AG10803 (cell line): ENCODE results near the gene TMEM187.

Experiments used
- DNase-seq: peaks from one replicate; pipeline ENCODE4 v3.0.0; 2010; ENCODE audit warnings: low read depth
- H3K4me3 ChIP-seq: 2 replicates; pipeline ENCODE4 v1.5.1; 2011; ENCODE audit warnings: mild to moderate bottlenecking, low read length, control low read depth
- TF ChIP-seq, protein P1 (sequence below): conservative IDR thresholded peaks from 2 replicates; pipeline ENCODE4 v1.5.1; 2011; ENCODE audit warnings: mild to moderate bottlenecking, low read length, control low read depth, inconsistent platforms

TMEM187 gene

DNA sequence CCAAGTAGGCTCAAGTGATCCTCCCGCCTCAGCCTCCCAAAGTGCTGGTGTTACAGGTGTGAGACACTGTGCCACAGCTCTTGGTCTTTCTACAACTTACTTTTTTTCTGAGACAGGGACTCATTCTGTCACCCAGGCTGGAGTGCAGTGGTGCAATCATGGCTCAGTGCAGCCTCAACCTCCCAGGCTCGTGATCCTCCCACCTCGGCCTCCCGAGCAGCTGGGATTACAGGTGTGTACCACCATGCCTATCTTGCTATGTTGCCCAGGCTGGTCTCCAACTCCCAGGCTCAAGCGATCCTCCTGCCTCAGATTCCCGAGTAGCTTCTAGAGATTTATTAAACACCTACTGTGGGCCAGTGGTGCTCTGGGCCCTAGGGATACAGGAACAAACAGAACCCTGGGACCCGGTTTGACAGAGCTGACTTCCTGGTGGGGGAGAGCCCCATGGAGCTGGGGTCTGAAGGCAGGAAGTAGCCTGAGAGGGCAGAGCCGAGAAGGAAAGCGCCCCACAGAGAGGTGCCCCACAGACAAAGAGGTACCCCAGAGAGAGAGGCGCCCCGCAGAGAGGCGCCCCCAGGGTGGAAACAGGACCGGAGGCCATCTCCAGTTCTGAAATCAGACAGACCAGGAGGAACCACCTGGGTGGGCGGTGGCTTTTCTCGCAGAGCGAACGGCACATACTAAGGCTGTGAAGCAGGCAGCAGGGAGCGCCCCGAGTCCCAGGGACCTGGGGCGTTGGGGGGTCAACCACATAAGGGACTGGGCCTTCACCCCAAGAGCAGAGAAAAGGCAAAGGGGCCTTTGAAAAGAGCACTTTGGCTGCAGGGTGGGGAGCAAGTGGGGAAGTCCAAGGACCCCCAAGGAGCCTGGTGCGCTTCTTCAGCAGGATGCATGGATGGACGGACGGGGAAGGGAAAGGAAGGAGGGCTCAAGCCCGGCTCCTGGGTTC, 42.2 kb downstream of the TMEM187 start:
- no peak overlapping the region for H3K4me3 ChIP-seq
- DNase-seq = no peak
- TF ChIP-seq, protein P1, sequence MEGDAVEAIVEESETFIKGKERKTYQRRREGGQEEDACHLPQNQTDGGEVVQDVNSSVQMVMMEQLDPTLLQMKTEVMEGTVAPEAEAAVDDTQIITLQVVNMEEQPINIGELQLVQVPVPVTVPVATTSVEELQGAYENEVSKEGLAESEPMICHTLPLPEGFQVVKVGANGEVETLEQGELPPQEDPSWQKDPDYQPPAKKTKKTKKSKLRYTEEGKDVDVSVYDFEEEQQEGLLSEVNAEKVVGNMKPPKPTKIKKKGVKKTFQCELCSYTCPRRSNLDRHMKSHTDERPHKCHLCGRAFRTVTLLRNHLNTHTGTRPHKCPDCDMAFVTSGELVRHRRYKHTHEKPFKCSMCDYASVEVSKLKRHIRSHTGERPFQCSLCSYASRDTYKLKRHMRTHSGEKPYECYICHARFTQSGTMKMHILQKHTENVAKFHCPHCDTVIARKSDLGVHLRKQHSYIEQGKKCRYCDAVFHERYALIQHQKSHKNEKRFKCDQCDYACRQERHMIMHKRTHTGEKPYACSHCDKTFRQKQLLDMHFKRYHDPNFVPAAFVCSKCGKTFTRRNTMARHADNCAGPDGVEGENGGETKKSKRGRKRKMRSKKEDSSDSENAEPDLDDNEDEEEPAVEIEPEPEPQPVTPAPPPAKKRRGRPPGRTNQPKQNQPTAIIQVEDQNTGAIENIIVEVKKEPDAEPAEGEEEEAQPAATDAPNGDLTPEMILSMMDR = no peak

DNA sequence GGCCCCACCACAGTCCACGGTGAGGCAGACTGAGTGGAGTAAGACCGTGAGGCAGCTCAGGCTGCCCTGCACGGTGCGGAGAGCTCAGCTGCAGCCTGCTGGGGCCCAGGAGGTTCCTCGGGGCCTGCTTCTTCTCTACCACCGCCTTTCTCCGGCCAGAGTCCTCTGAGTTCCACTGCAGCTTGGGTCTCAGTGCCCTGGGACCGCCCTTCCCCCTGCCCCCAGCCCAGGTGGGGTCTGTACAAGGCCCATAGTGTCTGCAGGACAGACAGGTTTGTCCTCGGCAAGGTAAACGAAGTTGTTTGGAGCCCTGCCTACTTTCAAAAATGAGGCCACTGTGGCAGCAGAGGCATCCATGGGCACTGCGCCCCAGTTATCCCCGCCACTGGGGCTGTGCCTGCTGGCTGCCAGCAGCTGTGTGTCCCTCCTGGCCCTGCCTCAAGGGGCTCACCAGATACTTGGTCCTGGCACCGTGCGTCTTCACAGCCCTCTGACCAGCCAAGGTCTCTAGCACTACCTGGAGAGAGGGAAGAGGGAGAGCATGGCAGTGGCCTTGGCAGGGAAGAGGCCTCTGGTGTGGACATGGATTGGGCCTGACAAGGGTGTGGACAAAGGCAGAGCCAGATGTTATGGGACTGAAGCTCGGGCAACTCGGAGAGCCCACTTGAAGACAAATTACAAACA, 43.2 kb downstream of the TMEM187 start:
- TF ChIP-seq, protein P1 = no peak
- no peak for DNase-seq
- no peak overlapping the region for H3K4me3 ChIP-seq

DNA sequence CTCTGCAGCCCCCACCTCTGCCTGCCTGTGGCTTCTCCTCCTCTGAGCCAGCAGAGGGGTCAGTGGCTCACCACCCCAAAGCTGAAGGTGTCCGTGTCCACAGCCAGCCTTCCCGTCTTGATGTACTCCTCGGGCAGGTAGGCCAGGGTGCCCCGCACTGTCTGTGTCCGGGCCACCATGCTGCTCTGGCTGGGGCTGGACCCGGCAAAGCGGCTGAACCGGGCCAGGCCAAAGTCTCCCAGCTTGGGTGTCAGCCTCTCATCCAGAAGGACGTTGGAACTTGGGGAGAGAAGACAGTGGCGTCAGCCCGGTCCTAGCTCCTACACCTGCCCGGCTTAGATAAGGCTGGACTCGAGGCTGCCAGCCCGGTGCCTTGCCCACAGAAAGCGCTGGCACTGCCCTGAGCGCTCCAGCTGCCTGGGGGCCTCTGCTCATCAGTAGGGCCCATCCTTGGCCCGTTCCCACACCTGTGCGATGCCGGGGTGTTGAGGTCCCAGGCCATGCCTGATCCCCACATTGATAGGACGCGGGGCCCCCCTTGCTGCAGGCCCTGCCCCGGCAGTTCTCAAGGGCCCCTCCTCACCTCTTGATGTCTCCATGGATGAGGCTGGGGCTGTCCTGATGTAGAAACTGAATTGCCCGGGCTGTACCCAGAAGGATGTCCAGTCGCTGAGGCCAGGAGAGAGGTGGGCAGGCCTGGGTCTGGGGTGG, 44.0 kb downstream of the TMEM187 start:
- TF ChIP-seq, protein P1 = no peak
- no peak overlapping the region for H3K4me3 ChIP-seq
- no peak for DNase-seq

DNA sequence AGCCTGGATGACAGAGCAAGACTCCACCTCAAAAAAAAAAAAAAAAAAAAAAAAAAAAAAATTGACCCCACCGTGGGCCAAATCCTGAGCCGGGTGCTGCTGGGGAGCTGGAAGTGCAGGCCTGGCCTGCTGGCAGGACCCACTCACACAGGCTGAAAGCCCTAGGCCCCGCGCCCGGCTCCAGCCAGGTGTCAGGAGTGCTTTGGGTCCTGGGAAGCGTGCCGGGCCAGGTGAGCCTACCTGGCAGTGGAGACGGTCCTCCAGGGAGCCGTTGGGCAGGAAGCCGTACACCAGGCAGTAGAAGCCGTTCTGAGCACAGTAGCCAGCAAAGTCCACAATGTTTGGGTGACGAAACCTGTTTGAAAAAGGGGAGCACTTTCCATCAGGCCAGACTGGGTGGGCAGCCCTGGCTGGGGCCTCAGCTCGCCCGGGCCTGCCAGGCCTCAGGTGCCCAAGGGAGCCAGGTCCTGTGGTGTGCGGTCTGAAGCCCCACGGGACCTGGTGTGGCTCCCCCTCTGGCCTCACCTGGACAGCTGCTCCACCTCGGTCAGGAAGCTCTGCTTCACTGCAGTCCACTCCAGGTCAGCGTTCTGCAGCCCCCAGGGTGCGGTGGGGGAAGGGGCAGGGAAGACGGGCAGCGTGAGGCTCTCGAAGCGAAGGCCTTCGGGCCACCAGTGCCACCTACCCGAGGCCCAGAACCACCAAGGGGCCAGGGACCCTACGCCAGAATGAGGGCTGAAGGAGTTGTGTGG, 45.4 kb downstream of the TMEM187 start:
- no peak for DNase-seq
- peak overlapping the region; percentile 62; the same call in 1 of the 2 replicates for H3K4me3 ChIP-seq
- TF ChIP-seq, protein P1 = no peak

DNA sequence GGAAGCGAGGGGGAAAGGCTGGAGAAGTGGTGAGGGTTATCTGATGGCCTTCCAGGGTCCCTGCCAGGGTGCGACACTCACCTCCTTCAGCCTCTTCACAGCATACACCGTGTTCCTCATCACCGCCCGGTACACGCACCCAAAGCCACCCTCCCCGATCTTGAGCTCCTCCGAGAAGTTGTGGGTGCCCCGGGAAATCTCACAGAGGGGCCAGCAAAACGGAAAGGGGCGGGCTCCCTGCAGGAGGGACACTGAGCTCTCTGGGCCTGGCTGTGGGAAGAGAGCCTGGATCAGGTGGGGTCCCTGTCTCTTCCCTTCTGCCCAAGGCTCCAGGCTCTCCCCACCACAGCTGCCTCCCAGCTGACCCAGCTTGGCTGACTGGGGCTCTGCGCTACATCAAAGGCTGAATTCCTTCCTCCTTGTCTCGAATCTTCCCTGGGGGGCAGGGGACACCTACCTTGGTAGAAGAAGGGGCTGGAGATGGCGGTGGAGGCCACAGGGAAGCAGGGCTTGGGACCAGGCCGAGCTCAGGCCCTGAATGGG, 46.0 kb downstream of the TMEM187 start:
- no peak for DNase-seq
- TF ChIP-seq, protein P1 = no peak

DNA sequence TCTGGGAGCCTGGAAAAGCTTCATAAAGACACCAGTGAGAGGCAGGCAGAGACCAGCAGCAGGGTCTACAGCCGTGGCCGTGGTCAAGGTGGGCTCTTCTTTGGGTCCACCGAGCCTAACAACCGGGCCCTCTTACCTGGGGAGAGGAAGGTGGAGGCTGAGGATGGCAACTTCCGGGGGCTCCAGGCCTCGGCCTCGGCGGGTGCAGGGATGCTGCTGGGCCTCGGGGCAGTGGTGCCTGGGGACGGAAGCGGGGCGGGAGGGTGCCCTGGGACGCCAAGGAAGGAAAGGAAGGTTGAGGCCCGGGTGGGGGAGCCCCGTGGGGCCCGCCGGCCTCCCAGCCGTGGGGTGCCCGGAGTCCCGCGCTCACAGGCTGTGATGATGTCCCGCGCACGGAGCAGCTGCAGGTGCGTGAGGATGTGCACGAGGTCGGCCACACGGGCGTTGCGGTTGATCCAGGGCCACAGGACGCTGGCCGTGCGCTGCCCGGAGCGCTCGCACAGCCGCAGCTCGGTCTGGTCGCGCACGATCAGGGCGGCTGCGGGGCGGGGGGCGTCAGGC, 46.6 kb downstream of the TMEM187 start:
- no peak for DNase-seq
- TF ChIP-seq, protein P1 = no peak
- peak overlapping the region; percentile 62 for H3K4me3 ChIP-seq

More for the DNA sequence above, 46.0 kb downstream of the TMEM187 start:
- peak overlapping the region; percentile 62 for H3K4me3 ChIP-seq
